PFSK-1 (cell line): Measurements from ENCODE around the gene GSN.

ENCODE experiments used
- FOXP2 ChIP-seq: optimal IDR thresholded peaks from 2 replicates; pipeline ENCODE3; 2011; ENCODE audit warnings: borderline replicate concordance, control low read depth, inconsistent platforms; ENCODE audit not compliant: insufficient read depth; ENCODE audit errors: extremely low read length, extremely low read depth
- POLR2AphosphoS5 ChIP-seq: IDR thresholded peaks from 2 replicates; pipeline ENCODE4 v1.6.1; 2012; ENCODE audit warnings: low read depth, mild to moderate bottlenecking, control low read depth, low read length, moderate library complexity
- REST ChIP-seq, 2 experiments: IDR thresholded peaks; 2 replicates each; pipeline versions ENCODE4 v1.6.1 to v1.8.0; 2011 to 2012; ENCODE audit warnings: low read depth in 2 of 2, low read length in 2 of 2, control low read depth in 1 of 2, inconsistent platforms in 1 of 2, mild to moderate bottlenecking in 1 of 2, moderate library complexity in 1 of 2; ENCODE audit not compliant: insufficient read depth in 1 of 2
- SIN3A ChIP-seq: IDR thresholded peaks from 2 replicates; pipeline ENCODE4 v1.6.1; 2012; ENCODE audit warnings: mild to moderate bottlenecking, low read length, moderate library complexity, borderline replicate concordance; ENCODE audit not compliant: insufficient read depth
- TAF1 ChIP-seq: IDR thresholded peaks from 2 replicates; pipeline ENCODE4 v1.6.1; 2012; ENCODE audit warnings: low read length, control low read depth, borderline replicate concordance; ENCODE audit not compliant: insufficient read depth

Gene GSN

GRCh38 chr9:121277518-121278295, 9.7 kb downstream of the GSN start:
- TF ChIP-seq SIN3A (no peak), TAF1 (no peak), FOXP2 (no peak), REST (IDR thresholded peaks at IDR 0.05; ENCODE audit: insufficient read depth in 1 of 2, low read depth in 2 of 2, low read length in 2 of 2) (no peak), POLR2AphosphoS5 (no peak)

GRCh38 chr9:121278477-121279261, 10.7 kb downstream of the GSN start:
- TF ChIP-seq TAF1 (no peak), SIN3A (no peak), FOXP2 (no peak), REST (IDR thresholded peaks at IDR 0.05; ENCODE audit: insufficient read depth in 1 of 2, low read depth in 2 of 2, low read length in 2 of 2) (no peak), POLR2AphosphoS5 (no peak)

- no peak for TF ChIP-seq SIN3A
- no peak for TF ChIP-seq REST (IDR thresholded peaks at IDR 0.05; ENCODE audit: insufficient read depth in 1 of 2, low read depth in 2 of 2, low read length in 2 of 2)
- no peak for TF ChIP-seq TAF1
- TF ChIP-seq FOXP2: no peak
These were observed 11.9 kb downstream of the GSN start for GRCh38 chr9:121279776-121280388.

GRCh38 chr9:121280715-121281613, 13.0 kb downstream of the GSN start:
- no peak for TF ChIP-seq FOXP2
- no peak for TF ChIP-seq POLR2AphosphoS5
- TF ChIP-seq REST (IDR thresholded peaks at IDR 0.05; ENCODE audit: insufficient read depth in 1 of 2, low read depth in 2 of 2, low read length in 2 of 2): no peak
- no peak for TF ChIP-seq SIN3A
- TF ChIP-seq TAF1: no peak
